Measurements from ENCODE around the gene ACTL10.

ACTL10 gene

DNA sequence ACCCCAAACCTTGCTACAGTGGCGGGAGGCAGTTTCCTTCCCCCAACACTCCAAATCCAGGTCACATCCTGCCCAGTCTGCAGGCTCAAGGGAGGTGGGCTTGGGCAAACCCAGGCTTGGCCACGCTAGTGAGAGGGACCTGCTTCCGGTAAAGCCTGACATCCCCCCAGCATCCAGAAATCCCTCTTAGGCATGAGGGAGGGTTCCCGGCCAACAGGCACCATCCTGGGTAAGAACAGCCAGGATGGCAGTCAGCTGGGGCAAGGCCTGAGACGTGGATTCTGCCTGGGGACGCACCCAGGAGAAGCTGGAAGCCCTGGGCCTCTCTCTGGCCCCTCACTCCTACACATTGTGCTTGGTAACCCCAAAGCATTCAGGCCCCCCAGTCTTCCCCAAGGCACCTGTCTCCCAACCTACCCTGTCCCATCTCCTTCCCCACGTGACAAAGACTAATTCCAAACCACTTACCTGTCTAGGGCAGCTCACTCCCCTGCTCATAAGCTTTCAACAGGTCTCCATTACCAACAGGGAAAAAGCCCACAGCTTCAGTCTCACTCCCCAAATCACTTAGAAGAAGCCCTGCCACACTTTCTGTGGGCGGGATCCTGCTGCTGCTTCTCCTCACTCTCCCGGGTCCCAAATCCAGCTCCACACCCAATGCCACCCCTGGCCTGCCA, 2.5 kb upstream of the ACTL10 start:
- DNase-seq: no peak

DNA sequence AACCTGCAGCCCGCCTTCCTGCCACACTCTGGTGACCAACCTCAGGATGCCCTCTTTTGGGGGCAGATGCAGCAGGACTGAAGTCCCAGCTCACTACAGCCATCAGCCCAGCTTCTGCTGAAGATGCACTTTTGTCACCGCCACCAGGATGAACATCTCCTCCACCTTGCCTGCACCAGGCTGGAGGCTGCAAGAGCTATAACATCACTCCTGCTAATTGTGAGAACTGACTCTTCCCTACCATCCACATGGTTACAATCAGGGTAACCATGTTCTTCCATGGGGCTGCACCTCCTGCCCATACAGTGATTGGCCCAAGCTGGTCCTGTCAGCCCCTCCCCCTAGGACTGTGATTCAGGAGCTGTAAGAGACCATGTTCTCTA, 2.0 kb upstream of the ACTL10 start:
- DNase-seq: no peak

DNA sequence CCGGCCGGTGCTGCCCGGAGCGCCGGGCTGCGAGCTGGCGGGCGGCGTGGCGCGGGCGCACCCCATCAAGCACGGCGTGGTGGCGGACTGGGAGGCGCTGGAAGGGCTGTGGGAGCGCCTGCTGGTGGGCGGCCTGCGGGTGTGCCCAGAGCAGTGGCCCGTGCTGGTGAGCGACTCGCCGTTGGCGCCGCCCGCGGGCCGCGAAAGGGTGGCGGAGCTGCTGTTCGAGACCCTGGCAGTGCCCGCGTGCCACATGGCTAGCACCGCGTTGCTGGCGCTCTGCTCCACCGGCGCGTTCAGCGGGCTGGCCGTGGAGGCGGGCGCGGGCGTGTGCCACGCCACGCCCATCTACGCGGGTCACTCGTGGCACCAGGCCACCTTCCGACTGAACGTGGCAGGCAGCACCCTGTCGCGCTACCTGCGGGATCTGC, 517 bp downstream of the ACTL10 start:
- DNase-seq: peak; percentile 63

DNA sequence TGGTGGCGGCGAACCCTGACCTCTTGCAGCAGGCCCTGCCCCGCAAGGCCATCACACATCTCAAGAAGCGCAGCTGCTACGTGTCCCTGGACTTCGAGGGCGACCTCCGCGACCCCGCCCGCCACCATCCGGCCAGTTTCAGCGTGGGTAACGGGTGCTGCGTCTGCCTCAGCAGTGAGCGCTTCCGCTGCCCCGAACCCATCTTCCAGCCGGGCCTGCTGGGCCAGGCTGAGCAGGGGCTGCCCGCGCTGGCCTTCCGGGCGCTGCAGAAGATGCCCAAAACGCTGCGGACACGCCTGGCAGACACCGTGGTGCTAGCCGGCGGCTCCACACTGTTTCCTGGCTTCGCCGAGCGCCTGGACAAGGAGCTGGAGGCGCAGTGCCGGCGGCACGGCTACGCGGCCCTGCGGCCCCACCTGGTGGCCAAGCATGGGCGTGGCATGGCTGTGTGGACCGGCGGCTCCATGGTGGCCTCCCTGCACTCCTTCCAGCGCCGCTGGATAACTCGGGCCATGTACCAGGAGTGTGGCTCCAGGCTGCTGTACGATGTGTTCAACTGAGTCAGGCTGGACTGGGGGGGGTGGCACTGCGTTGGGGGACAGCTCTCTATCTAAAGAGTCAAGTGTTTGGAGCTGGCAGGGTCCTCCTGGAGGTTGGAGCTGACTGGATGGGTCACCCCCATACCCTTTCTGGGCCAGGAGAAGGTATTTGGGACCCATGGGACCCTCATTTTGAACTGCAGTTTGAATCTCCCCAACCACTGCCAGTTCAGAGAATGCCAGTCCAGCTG, 1.1 kb downstream of the ACTL10 start:
- peak; percentile 85 for DNase-seq

DNA sequence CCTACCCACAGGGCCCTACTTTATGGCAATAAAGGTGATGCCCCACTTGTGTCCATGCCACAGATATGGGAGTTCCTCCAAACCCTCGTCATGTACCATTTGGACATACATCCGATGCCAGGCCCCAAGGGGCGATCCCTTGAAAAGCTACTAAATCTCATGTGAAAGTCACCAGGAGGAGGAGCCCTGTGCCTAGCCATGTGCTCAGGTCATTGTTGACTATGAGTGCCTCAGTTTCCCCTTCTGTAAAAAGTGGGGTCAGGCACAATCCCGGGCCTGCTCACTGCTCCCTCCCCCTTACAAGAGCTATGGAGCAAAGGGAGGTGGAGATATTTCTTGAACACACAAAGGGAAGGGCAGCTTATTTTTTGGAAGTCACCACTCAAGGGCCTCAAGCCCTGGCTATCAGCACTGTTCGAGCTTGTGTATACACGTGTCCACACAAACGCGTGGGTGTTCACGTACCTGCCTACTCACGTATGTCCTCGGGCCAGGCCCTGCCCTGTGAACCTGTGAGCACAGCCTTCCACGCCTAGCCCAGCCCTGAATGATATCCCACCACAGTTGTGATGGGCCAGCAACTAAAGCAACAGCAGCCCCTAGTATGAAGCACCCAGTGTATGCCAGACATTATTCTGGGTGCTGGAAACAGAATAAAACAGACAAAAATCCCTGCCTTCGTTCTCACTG, 1.9 kb downstream of the ACTL10 start:
- DNase-seq: no peak

DNA sequence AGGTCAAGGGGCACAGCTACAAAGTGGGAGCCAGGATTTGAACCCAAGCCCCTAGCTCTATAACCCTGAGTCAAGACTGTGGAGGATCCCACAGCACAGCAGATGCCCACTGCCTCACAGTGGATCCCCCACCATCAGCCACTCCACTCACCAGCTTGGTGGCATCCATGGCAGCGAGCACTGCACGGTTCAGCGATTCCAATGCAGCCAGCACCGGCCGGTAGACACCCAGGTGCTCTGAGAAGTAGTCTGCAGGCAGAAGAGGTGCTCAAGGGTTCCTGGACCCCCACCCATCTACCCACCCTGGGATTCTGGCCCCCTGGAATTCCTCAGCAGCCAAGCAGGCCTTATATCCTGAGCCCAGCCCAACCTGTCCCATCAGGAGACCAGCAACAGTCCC, 2.5 kb downstream of the ACTL10 start:
- DNase-seq: no peak

DNA sequence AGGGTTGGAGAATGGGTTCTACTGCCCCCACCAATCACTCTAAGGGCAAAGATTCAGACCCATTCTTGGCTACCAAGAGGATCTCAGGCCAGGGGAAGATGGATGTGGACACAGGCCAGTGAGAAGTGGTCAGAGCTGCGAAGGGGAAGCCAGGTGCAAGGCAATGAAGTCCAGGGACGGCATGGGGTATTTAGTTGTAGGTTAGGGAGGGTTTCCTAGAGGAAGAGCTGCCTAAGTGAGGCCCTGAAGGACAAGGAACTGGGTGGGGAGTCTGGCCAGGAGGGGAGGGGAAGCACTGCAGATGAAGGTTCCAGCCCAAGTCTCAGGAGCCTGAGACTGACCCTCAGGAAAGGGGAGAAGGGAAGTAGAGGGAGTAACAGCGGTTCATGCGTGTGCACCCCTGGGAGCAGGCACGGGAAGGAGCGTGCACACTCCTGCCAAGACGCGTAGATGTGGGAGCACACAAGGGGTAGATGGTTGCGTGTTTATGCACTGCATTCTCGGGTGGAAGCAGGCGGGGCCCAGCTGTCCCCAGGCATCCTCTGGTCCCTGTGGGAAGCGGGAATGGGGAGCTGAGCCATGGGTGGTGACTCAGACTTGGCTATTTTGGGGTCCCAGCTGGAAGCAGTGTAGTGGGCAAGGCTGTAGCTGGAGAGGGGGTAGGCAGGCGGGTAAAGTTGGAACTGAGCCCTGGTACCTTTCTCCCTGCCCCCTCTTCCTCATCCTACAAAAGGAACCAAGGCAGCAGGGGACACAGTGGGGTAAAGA, 3.3 kb downstream of the ACTL10 start:
- no peak for DNase-seq

DNA sequence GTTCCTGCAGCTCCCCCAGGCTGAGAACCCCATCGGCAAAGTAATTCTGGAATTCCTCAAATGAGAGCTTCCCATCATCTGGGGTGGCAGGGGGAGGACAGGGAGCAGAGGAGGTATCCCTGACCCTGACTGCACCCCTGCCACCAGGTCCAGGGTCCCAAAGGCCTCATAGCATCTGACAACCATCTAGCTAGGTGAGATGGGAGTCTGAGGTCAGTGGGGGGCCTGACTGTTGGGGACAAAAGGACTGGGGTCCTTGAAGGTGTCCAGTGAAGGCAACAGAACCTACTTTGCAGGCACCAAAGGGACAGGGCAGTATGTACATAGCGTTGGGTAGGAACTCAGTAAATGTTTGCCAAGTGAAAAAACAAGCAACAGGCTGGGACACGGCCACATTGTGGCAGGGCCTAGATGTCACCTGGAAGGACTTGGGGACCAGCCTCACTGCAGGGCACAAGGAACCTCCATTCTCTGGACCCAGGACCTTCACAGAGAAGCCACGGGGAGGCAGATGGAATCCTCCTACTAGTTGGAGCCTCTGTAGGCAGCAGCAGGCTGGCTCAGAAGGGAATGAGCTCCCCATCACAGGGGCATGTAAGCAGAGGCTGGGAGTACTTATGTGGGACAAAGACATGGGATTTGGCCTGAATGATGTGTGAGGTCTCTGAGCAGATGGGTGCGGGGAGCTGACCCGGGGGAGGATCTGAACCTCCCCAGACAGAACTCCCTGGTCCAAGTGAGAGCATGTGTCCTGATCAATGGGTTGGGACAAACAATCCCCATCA, 4.2 kb downstream of the ACTL10 start:
- no peak for DNase-seq

DNA sequence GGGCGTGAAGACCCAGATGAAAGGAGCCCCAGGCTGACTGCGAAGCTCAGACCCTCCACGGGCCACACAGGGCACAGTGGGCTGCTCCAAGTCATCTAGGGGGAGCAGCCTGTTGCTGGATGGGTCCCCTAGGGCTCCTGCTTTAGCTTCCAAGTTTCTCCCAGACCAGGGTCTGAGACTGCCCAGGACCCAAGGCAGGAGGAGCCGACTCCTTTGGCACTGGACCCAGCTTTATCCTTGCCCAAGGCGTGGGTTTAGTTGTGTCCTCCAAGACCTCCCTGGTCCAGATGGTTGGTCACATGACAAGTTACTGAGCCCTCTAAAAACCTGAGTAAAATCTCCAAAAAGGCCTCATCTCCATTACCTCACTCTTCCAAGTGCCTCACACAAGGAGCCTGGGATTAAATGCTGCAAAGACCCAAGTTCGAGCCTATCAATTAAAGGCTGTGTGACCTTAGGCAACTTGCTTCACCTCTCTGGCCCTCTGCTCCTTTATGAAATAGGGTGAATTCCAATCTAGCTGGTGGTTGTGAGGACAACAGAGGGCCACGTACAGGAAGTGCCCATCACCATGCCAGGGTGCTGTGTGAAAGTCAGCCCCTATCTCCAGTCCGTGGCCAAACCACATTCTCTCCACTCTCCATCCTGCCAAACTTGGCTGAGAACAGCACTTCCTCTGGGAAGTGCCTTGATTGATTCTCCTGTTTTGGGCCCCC, 5.0 kb downstream of the ACTL10 start:
- no peak for DNase-seq

DNA sequence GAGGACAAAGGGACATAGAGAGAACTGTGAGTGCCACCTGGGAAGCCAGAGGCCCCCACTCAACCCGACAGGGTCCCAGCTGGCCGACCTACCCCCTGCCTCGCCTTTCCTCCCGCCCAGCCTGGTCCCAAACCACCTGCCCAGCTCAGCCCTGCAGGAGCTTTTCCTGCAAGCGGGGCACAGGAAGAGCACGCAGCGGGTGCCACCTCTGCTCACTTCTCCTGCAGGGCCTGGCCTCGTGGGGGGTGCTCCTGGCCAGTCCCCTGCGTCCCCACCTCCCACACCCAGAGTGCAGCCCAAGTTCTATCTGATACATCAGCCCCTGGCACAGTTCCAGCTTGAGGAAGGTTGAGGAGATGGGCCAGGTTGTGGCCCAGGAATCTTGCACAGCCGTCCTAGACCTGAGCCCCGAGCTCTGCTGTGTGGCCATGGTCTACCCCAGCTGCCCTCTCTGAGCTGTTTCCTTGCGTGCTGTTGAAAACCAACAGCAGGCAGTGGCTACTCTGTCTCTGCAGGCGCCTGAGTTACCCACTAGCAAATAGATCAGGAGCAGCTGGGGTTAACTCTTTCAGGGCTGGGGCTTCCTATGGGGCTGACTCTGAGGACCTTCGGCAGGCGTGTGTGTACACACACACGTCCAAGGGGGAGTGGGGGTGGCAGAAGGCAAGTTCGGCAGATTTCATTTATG, 5.8 kb downstream of the ACTL10 start:
- no peak for DNase-seq

DNA sequence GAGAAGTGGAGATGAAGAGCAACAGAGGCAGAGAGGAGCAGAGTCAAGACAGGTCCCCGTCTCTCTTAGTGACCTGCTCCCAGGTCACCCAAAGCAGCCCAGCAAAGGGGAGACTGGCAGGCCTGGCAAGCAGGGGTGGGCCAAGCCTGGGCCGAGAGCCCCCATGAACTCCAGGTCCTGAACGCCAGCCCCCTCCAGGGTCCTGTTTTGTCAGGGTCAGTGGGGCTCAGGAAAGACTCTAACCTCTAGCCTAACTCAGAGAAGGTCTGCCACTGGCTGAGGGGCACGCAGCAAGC, 6.3 kb downstream of the ACTL10 start:
- DNase-seq: no peak

DNA sequence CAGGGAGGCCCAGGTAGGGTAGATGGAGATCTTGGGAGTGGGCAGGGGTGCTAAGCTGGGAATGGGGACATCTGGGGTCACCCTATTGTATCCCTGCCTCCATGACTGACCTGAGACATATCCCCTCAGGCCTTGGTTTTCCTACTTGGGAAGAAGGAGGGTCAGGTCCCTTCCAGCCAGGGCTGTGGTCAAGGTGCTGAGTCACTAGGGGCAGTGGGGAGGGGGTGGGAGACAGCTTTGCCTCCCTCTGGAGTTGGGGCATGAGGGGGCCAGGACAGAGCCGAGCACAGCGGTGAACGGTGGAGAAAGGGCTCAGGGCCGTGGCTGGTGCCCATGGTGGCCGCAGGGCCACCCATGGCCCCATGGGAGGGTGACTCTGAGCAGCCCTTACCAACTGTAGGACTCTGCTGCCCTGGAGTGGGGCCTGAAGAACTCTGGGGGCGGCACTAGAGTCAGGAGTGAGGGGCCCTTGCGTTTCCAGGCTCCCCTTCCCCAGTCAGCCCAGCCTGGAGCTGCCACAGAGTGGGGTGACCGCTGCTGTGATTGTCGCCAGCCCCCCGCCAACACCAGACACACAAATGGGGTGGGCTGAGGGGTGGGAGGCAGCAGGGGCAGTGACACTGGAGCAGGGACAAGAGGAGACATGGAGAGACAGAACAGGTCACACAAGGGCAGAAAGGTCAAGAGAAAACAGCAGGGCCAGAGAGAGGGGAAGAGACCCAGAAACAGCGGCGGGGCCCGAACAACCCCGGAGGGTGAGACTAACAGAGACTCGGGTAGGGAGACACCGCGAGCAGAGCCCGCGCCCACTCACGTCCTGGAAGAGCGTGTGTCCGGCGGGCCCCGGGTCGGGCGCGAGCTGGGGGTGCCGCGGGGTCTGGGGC, 6.9 kb downstream of the ACTL10 start:
- no peak for DNase-seq

DNA sequence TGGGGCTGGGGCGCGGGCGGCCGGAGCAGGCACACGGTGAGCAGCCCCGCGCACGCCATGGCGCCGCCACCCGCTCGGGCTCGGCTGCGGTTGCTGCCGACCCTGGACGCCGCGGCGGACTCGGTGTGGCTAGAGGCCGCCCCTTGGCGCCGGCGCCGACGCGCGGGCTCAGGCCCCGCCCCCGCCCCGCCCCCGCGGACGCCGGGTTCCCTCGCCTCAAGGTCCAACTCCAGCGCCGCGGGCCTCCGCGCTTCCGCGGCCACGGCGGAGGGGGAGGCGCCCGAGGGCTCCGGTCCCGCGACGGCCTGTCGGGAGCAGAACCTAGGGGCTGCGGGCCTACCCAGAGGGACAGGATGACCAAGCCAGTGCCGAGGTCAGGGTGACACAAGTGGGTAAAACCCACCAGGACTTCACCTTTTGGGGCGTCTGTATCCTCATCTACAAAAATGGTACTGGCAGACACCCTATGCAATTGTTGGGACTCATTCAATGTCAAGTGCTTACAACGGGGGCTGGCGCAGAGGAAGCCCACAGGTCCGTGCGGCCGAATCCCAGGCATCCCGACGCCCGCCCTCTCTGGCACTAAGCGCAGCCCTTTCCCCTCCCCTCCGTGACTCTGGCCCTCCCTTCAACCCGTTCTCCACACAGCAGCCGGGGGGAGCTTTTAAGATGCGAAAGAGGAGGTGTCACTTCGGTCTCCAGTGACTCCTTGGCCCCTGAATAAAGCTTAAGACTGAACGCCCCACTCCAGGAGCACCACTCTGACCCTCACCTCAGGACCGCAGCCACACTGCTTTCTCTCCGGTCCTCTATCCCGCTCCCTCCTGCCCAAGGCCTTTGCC, 7.8 kb downstream of the ACTL10 start, which contains the start of gene NECAB3:
NECAB3 (minus strand) TSS at position 135 of the 842 bp plus-strand sequence; CDS start at position 59, 76 bp downstream.
- peak; percentile 78 for DNase-seq

DNA sequence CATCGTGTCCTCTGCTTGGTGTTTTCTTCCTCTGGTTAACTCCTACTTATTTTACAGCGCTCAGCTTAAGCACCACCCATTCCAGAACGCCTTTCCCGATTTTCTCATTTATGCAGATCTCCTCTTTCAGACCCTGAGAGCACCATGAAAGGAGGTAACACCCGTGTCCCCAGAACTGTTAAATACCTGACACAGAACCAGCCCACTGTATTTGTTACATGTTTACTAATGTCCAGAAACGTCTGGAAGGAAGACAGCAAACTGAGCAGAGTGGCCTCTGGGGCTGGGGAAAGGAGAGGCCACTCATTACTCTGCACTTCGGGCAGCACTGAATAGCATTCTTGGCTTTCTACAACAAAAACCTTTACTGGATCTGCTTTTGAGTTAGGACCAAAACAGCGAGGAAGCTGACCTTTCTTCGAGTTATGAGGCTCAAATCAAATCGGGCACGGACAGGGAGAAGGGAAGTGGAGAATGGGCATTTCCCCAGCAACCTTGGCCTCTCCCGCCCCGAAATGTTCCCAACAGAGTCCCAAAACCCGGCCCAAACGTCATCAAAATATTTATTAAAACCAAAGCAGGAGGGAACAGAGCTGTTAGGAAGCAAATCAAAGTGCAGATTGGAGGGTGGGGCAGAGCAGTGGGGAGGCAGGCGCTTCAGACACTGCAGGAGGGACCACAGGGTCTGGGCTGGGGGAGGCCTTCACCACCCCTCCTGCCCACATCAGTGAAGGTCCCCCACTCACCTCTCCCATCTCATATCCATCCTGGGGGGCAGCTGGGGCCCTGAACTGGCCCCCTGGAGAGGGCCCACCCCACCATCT, 8.6 kb downstream of the ACTL10 start:
- DNase-seq: no peak

DNA sequence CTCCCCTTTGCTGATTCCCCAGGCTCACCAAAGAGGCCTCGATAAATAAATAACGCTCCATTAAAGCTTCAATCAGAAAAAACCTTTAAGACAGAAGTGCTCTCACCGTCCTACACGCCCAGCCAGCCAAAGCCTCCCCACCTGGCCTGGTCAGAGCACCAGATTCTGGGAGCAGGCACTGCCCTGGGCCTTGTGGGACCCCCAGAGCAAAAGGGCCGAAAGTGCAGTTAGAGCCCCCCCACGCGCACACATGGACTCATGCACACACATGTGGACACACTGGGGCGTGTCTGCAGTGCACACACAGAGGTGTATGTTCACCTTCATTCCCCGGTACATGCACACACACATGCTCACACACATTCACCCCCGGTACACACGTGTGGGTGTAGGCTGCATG, 9.4 kb downstream of the ACTL10 start:
- no peak for DNase-seq

DNA sequence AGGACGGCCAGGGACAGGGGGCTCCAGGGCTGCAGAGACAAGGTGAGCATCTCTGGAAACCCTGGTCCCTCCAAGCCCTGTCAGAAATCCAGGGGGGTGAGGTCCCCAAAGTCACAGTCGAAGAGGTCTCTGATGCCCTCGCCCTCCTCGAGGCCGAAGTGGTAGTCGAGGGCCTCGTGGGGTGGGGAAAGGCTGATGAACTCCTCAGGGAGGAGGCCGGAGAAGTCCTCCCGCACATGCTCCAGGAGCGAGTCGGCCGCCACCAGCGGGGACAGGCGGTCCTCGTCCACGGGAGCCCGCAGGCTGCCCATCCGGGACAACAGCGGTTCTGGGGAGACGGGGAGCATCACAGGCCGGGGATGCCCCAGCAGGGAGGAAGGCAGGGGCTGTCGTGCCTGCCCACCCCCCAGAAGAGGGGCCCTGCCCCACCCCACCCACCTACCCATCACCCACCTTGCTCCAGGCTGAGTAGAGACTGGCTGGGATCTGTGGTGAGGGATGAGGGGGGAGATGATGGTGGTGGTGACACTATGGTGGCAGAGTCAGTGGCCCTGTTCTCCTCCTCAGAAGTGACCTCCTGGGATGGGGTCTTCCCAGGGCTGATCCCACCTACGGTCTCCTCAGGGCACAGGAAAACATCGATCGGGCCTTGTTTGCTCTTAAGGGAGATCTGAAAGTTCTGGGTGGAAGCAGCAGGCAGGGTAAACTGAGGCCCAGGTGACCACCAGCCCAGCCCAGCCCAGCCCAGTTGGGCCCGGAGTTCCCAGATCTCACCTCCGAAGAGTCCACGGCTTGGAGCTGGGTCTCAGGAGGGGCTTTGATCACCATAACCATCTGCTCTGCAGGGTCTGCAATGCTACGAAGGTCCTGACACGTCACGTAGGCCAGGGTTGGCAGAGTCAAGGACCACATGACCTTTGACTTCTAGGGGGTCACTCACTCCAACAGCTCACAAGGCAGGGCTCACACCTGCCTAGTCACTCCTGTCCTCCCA, 10.2 kb downstream of the ACTL10 start:
- DNase-seq: no peak
